ENCODE data around the gene DYNLL2. TPM values are rescaled to one million over a fixed set of nuclear protein-coding genes. Genes with fewer than 3 reads are reported as not detected.
"Not testable (repeated sequence)": the region's sequence is repeated elsewhere in the genome, so short reads cannot be mapped to it uniquely, and the experiment has no call there.

The DYNLL2 gene
- total and polyA plus RNA-seq, 10 donors = 9.9 to 29.7 (median 22.9) TPM

GRCh38 chr17:58096892-58097291 is 13.7 kb downstream of the DYNLL2 start:
- Histone ChIP-seq H3K27me3 (replicated peaks in 1 of 7) (no peaks in the 10 kb centered on the region), H3K4me1 (no peaks in the 10 kb centered on the region), H3K9me3 (no peaks in the 10 kb centered on the region), H3K27ac (no peak overlapping the region), H3K36me3 (peaks cover 0 to 37% (median 24%) of the 10 kb centered on the region in 6 donors), H3K4me3 (no peak overlapping the region)
- WGBS, 5 donors = 70 to 83% (median 82%) methylated on average over 4 of the region's 4 CpGs
- DNase-seq = no peak
- TF ChIP-seq, protein P1, sequence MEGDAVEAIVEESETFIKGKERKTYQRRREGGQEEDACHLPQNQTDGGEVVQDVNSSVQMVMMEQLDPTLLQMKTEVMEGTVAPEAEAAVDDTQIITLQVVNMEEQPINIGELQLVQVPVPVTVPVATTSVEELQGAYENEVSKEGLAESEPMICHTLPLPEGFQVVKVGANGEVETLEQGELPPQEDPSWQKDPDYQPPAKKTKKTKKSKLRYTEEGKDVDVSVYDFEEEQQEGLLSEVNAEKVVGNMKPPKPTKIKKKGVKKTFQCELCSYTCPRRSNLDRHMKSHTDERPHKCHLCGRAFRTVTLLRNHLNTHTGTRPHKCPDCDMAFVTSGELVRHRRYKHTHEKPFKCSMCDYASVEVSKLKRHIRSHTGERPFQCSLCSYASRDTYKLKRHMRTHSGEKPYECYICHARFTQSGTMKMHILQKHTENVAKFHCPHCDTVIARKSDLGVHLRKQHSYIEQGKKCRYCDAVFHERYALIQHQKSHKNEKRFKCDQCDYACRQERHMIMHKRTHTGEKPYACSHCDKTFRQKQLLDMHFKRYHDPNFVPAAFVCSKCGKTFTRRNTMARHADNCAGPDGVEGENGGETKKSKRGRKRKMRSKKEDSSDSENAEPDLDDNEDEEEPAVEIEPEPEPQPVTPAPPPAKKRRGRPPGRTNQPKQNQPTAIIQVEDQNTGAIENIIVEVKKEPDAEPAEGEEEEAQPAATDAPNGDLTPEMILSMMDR (IDR thresholded peaks at IDR 0.05 in 8 of 11, conservative IDR thresholded peaks at IDR 0.05 in 3 of 11) = no peak
- TF ChIP-seq POLR2AphosphoS5 (IDR thresholded peaks at IDR 0.05) (no peak), POLR2A (IDR thresholded peaks at IDR 0.05) (no peak)
- intact Hi-C loops (cut with DNase I; ENCODE audit: low total_unique reads) = no loop called here

DNA sequence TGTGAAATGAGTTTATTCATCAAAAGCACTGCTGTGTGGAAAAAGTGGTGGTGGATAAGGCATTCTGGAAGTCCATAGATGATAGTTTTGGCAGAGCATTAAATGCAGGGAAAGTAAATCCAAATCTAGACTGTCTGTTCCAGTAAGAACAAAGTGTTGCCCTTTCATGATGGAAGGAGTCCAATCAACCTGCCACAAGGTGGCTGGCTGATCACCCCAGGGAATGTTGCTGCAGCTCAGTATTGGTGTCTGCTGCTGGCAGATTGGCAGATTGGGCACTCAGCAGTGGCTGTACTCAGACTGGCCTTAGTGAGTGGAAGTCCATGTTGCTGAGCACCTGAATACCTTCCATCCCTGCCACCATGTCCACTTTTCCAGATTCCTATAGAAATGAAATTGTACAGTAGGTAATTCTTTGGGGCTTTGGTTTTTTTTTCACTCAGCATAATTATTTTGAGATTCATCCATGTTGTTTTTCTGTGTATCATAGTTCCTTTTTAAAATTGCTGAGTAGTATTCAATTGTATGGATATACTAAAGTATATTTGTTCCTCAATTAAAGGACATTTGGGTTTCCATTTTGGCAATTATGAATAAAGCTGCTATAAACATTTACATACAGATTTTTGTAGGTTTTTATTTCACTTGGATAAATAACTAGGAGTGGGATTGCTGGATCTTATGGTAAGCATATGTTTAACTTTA is 14.3 kb downstream of the DYNLL2 start:
- peaks cover 0 to 30% (median 18%) of the 10 kb centered on the region in 6 donors for H3K36me3 ChIP-seq
- H3K27me3 ChIP-seq (replicated peaks in 1 of 7) = no peaks in the 10 kb centered on the region
- H3K9me3 ChIP-seq = no peaks in the 10 kb centered on the region
- no peak overlapping the region for H3K4me3 ChIP-seq
- intact Hi-C loops (cut with DNase I; ENCODE audit: low total_unique reads) = no loop called here
- H3K4me1 ChIP-seq = no peaks in the 10 kb centered on the region
- DNase-seq = no peak
- TF ChIP-seq, protein P1 (IDR thresholded peaks at IDR 0.05 in 8 of 11, conservative IDR thresholded peaks at IDR 0.05 in 3 of 11) = no peak
- TF ChIP-seq POLR2AphosphoS5 (IDR thresholded peaks at IDR 0.05) (no peak), POLR2A (IDR thresholded peaks at IDR 0.05) (no peak)
- no peak overlapping the region for H3K27ac ChIP-seq

GRCh38 chr17:58100506-58100905 is 17.3 kb downstream of the DYNLL2 start:
- Histone ChIP-seq H3K4me3 (no peak overlapping the region), H3K4me1 (no peaks in the 10 kb centered on the region), H3K27ac (no peak overlapping the region), H3K9me3 (no peaks in the 10 kb centered on the region), H3K27me3 (replicated peaks in 1 of 7) (no peaks in the 10 kb centered on the region), H3K36me3 (peaks cover 0 to under 1% (median 0%) of the 10 kb centered on the region in 6 donors)
- TF ChIP-seq POLR2AphosphoS5 (IDR thresholded peaks at IDR 0.05) (no peak), POLR2A (IDR thresholded peaks at IDR 0.05) (no peak)
- TF ChIP-seq, protein P1 (IDR thresholded peaks at IDR 0.05 in 8 of 11, conservative IDR thresholded peaks at IDR 0.05 in 3 of 11) = no peak
- intact Hi-C loops (cut with DNase I; ENCODE audit: low total_unique reads) = no loop called here
- DNase-seq = no peak

GRCh38 chr17:58101898-58102297 is 18.7 kb downstream of the DYNLL2 start:
- H3K27me3 ChIP-seq (replicated peaks in 1 of 7); intact Hi-C loops (cut with DNase I; ENCODE audit: low total_unique reads); DNase-seq; H3K4me3 ChIP-seq; H3K27ac ChIP-seq; H3K36me3 ChIP-seq; H3K9me3 ChIP-seq; H3K4me1 ChIP-seq: not testable (repeated sequence)

DNA sequence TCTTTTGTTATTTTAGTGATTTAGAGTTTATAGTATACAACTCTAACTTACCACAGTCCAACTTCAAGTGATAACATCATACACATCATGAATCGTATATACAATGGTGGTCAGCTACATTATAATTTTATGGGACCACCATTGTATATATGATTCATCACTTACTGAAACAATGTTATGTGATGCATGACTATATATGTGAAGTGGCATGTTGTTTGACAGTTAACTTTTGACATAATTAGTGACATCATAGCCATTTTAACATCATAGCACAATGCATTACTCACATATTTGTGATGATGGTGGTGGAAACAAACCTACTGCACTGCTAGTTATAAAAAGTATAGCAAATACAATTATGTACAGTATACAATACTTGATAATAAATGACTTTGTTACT is 21.9 kb downstream of the DYNLL2 start:
- no peaks in the 10 kb centered on the region for H3K9me3 ChIP-seq
- H3K4me3 ChIP-seq = no peak overlapping the region
- H3K27me3 ChIP-seq (replicated peaks in 1 of 7) = peaks cover 0 to under 1% (median 0%) of the 10 kb centered on the region in 7 donors
- no peaks in the 10 kb centered on the region for H3K36me3 ChIP-seq
- no peaks in the 10 kb centered on the region for H3K4me1 ChIP-seq
- no peak overlapping the region for H3K27ac ChIP-seq
- DNase-seq = no peak
- intact Hi-C loops (cut with DNase I; ENCODE audit: low total_unique reads) = no loop called here
- WGBS, 5 donors = 93 to 100% (median 95%) methylated on average over 1 of the region's 1 CpG
- TF ChIP-seq POLR2A (IDR thresholded peaks at IDR 0.05) (no peak), POLR2AphosphoS5 (IDR thresholded peaks at IDR 0.05) (no peak)
- TF ChIP-seq, protein P1 (IDR thresholded peaks at IDR 0.05 in 8 of 11, conservative IDR thresholded peaks at IDR 0.05 in 3 of 11) = no peak

All from spleen (tissue), 11 donors.